GM18867 (cell line): Measurements from ENCODE around the gene CLBA1.

ENCODE experiments used
- ATAC-seq: cut with Tn5 transposase; IDR thresholded peaks from one replicate; pipeline ENCODE4 v1.9.1; 2021; ENCODE audit warnings: mild to moderate bottlenecking, moderate library complexity; ENCODE audit not compliant: unreplicated experiment

Gene CLBA1

GRCh38 chr14:104968541-104969401 lies 16.8 kb upstream of the CLBA1 start:
- no peak for ATAC-seq

GRCh38 chr14:104969741-104970230 lies 15.8 kb upstream of the CLBA1 start:
- no peak for ATAC-seq

- ATAC-seq, result no peak
Measured at GRCh38 chr14:104970231-104971068, 15.1 kb upstream of the CLBA1 start.

- ATAC-seq, result no peak
Measured at GRCh38 chr14:104971447-104972240, 13.9 kb upstream of the CLBA1 start.

- no peak for ATAC-seq
Measured at GRCh38 chr14:104972301-104973134, 13.1 kb upstream of the CLBA1 start.

GRCh38 chr14:104973135-104973384 lies 12.5 kb upstream of the CLBA1 start:
- ATAC-seq, result no peak

- no peak for ATAC-seq
Measured at GRCh38 chr14:104973385-104974145, 12.0 kb upstream of the CLBA1 start.

- no peak for ATAC-seq
Measured at GRCh38 chr14:104974146-104974541, 11.4 kb upstream of the CLBA1 start.

GRCh38 chr14:104974665-104975390 lies 10.8 kb upstream of the CLBA1 start:
- no peak for ATAC-seq

- no peak for ATAC-seq
Measured at GRCh38 chr14:104975481-104976197, 9.9 kb upstream of the CLBA1 start.

GRCh38 chr14:104976198-104977007 lies 9.2 kb upstream of the CLBA1 start:
- peak; percentile 47 for ATAC-seq

- no peak for ATAC-seq
Measured at GRCh38 chr14:104977008-104977680, 8.4 kb upstream of the CLBA1 start.

- ATAC-seq, result no peak
Measured at GRCh38 chr14:104977681-104978653, 7.6 kb upstream of the CLBA1 start, which contains the start of gene AHNAK2. Gene AHNAK2 (minus strand): TSS chr14:104978374. CDS start chr14:104978237, 137 bp downstream.

- no peak for ATAC-seq
Measured at GRCh38 chr14:104978746-104979691, 6.6 kb upstream of the CLBA1 start.
